RWPE2 (cell line): ENCODE results near the gene IER3IP1.

Experiments
- ATAC-seq: fragments of 200-7000 bp; cut with Tn5 transposase; 3 replicates; pipeline ENCODE4 v1.9.1; 2021; ENCODE audit warnings: low read depth
- DNase-seq: peaks from one replicate; pipeline ENCODE4 v3.0.0-alpha.2; 2020; ENCODE audit warnings: low spot score
- H3K27ac ChIP-seq: fragments of 450-650 bp; 2 replicates; pipeline ENCODE4 v1.5.1; 2017; ENCODE audit warnings: mild to moderate bottlenecking; ENCODE audit not compliant: poor library complexity, severe bottlenecking
- H3K27me3 ChIP-seq: fragments of 250-450 bp; sonication (Bioruptor Pico); 2 replicates; pipeline ENCODE4 v1.5.1; 2021; ENCODE audit warnings: mild to moderate bottlenecking, moderate library complexity; ENCODE audit not compliant: insufficient read depth, poor library complexity, severe bottlenecking
- H3K36me3 ChIP-seq: fragments of 250-450 bp; sonication (Bioruptor Pico); 2 replicates; pipeline ENCODE4 v1.5.1; 2020; ENCODE audit warnings: low read depth, mild to moderate bottlenecking, moderate library complexity
- H3K4me1 ChIP-seq: fragments of 250-450 bp; sonication (Bioruptor Pico); 2 replicates; pipeline ENCODE4 v1.5.1; 2021; ENCODE audit warnings: mild to moderate bottlenecking, moderate library complexity; ENCODE audit not compliant: insufficient read depth, poor library complexity, severe bottlenecking
- H3K4me3 ChIP-seq: fragments of 250-450 bp; sonication (Bioruptor Pico); 2 replicates; pipeline ENCODE4 v1.5.1; 2021; ENCODE audit warnings: mild to moderate bottlenecking, moderate library complexity; ENCODE audit not compliant: severe bottlenecking
- H3K9me3 ChIP-seq: fragments of 250-450 bp; sonication (Bioruptor Pico); 2 replicates; pipeline ENCODE4 v1.5.1; 2021; ENCODE audit warnings: mild to moderate bottlenecking, moderate library complexity; ENCODE audit not compliant: severe bottlenecking
- CTCF ChIP-seq: fragments of 450-650 bp; IDR thresholded peaks from one replicate; pipeline ENCODE4 v1.5.1; 2017; ENCODE audit warnings: mild to moderate bottlenecking, moderate library complexity; ENCODE audit not compliant: poor library complexity, severe bottlenecking

The IER3IP1 gene

DNA sequence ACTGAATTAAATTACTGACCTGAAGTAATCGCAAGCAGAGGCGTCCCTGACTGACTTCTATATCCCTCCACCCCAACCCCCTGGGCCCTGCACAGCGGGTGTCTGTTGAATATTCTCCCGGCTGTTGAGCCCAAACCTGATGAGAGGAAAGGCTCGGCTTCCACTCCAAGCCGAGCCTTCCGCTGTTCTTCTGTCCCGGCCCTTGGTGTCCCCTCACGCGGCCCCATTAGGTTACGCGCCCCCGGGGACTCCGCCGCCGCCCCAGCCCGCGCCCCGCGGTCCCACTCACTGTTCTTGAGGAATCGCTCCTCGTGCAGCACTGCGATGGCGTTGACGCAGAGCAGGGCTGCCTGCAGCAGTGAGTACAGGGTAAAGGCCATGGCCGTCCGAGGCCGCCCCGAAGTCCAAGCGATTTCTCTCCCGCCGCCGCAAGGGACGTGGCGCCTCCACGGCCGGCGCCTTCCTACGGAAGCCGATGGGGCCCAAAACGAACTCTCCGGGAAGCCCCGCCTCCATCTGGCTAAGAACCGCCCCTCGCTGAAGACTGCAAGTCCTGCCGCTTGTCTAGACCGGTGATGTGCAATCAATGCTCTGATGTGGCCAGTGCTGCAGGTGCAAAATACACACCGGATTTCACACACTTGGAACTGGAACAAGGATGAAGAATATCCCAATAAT is at the start of gene IER3IP1:
TSS of gene IER3IP1 (minus strand) at position 467 of the 678 bp plus-strand sequence. CDS start at position 380, 87 bp downstream.
- Histone ChIP-seq H3K27ac (peak within 1 kb of the TSS; percentile 33), H3K27me3 (no peaks in the 10 kb centered on the region), H3K9me3 (no peaks in the 10 kb centered on the region), H3K4me1 (peaks cover 7% of the 10 kb centered on the region), H3K4me3 (peak within 1 kb of the TSS; percentile 77), H3K36me3 (peaks cover 11% of the 10 kb centered on the region)
- DNase-seq (peak; percentile 90), ATAC-seq (peak; percentile 85)
- TF ChIP-seq CTCF: no peak

DNA sequence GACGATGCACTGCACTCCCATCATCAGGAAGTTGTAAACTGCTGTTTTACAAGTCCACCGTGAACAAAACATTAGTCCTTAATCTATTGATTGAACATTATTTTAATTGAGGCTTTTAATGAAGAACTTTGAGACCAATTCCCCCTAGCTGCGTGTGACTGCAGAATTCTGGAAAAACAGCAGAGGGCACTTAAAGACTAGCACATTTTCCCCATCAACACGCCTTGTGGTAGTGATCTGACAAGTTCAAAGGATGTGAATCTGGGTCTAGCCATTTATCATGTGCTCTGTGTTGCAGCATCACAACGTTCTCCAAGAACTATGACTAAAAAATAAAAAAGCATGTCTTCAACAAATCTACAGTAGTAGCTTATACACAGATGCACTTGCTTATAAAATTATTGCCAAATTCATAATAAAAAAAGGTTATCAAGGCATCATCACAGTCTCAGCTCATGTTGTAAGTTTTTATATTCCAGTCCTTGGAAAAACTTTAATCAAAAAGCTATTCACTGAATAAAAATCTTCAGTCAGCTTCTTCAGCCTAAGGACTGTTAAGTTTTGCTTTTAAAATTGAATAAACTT is 39.5 kb upstream of the IER3IP1 start:
- peak; percentile 69 for TF ChIP-seq CTCF
- H3K4me1 ChIP-seq: no peaks in the 10 kb centered on the region
- no peaks in the 10 kb centered on the region for H3K36me3 ChIP-seq
- H3K27me3 ChIP-seq: peaks cover 43% of the 10 kb centered on the region
- no peaks in the 10 kb centered on the region for H3K9me3 ChIP-seq
- H3K4me3 ChIP-seq: no peak overlapping the region
- DNase-seq: no peak
- no peak overlapping the region for H3K27ac ChIP-seq
- peak; percentile 61; the same call in 2 of the 3 replicates for ATAC-seq

DNA sequence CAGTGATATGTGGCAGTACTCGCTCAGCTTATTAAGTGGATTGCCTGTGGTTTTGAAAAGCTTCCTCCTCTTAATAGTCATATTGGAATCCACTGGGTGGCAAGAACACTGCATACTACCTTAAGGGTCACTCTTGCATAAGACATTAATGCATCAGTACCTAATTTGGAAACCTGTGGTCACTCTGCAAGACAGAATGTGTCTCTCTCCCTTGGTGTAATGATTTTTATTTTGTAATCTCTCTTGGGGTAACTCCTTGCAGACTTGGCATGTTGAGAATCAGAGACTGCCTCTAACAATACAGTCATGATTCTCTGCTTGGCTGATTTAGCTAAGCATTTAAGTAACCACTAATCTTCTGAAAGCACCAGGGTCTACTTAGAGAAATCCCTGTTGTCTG is 33.0 kb upstream of the IER3IP1 start:
- Histone ChIP-seq H3K9me3 (no peaks in the 10 kb centered on the region), H3K36me3 (no peaks in the 10 kb centered on the region), H3K4me3 (no peak overlapping the region), H3K4me1 (no peaks in the 10 kb centered on the region), H3K27me3 (peaks cover 52% of the 10 kb centered on the region), H3K27ac (no peak overlapping the region)
- ATAC-seq (no peak), DNase-seq (no peak)
- TF ChIP-seq CTCF: no peak

- Histone ChIP-seq H3K4me1 (no peaks in the 10 kb centered on the region), H3K27me3 (peaks cover 38% of the 10 kb centered on the region), H3K4me3 (no peak overlapping the region), H3K36me3 (no peaks in the 10 kb centered on the region), H3K9me3 (no peaks in the 10 kb centered on the region), H3K27ac (no peak overlapping the region)
- no peak for ATAC-seq
- no peak for DNase-seq
- TF ChIP-seq CTCF: no peak
Observed at GRCh38 chr18:47206945-47207637, 30.9 kb upstream of the IER3IP1 start.
